ENCODE results near the gene DARS1.

Gene DARS1

DNA sequence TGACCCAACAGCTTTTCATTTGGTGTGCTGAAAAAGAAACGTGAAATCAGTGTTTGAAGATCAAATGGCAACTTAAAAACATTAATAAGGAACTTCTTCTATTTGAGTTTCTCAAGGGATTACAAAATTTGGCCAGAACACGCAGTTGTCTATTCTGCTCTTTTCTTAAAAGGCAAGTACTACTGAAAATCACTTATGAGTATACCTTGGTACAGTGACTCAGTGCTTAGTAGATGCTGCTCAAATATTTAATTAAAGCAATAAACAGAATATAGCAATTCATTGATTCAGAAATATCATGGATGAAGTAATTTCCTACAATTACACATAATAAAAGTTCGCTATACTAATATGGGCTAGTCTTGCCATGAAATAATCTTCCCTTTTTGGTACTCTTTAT lies 70.9 kb downstream of the DARS1 start:
- H3K9me3 ChIP-seq (replicated peaks in 1 of 2; ENCODE audit: control insufficient read depth in 2 of 2, insufficient read depth in 1 of 2, low read depth in 1 of 2, low read length in 2 of 2), result no peaks in the 10 kb centered on the region
- H3K79me1 ChIP-seq (ENCODE audit: low read depth, low read length), result no peaks in the 10 kb centered on the region
- no peak overlapping the region for H3K4ac ChIP-seq (ENCODE audit: low read length)
- no peak overlapping the region for H4K91ac ChIP-seq (ENCODE audit: low read depth, low read length, poor library complexity)
- DNase-seq (ENCODE audit: low spot score), result no peak
- no peak overlapping the region for H3K27ac ChIP-seq (replicated peaks; ENCODE audit: low read length)
- H3K14ac ChIP-seq (ENCODE audit: low read length), result no peak overlapping the region
- H2AFZ ChIP-seq (ENCODE audit: low read length), result no peak overlapping the region
- H3K18ac ChIP-seq (ENCODE audit: low read length), result no peak overlapping the region
- no peak overlapping the region for H2BK12ac ChIP-seq (ENCODE audit: low read length)
- H4K8ac ChIP-seq (ENCODE audit: low read depth, low read length), result no peak overlapping the region
- WGBS, 2 donors (ENCODE audit: extremely low coverage in 2 of 2, insufficient read length in 2 of 2, insufficient replicate concordance in 1 of 2), result no CpG with 5 or more reads among the region's 3 CpGs
- no peaks in the 10 kb centered on the region for H3K4me1 ChIP-seq (ENCODE audit: control insufficient read depth in 2 of 2, insufficient read depth in 1 of 2, low read depth in 1 of 2, low read length in 2 of 2)
- no peaks in the 10 kb centered on the region for H3K27me3 ChIP-seq (ENCODE audit: control insufficient read depth in 3 of 3, insufficient read depth in 3 of 3, low read depth in 1 of 3, low read length in 3 of 3)
- H3K36me3 ChIP-seq (replicated peaks in 1 of 2; ENCODE audit: control insufficient read depth in 2 of 2, insufficient read depth in 2 of 2, low read length in 2 of 2), result peaks cover 0 to 33% of the 10 kb centered on the region in 2 donors
- no peak overlapping the region for H2BK5ac ChIP-seq (ENCODE audit: low read length)
- no peak overlapping the region for H2AK5ac ChIP-seq (ENCODE audit: low read depth, low read length)
- H3K4me2 ChIP-seq (ENCODE audit: insufficient read depth, low read length, poor library complexity, severe bottlenecking), result no peak overlapping the region
- H3K9ac ChIP-seq (ENCODE audit: low read depth, low read length, poor library complexity), result no peak overlapping the region
- H3K4me3 ChIP-seq (ENCODE audit: low read length in 2 of 2), result no peak overlapping the region
- no peak overlapping the region for H2BK120ac ChIP-seq (ENCODE audit: low read depth, low read length)
- no peak overlapping the region for H3K23ac ChIP-seq (ENCODE audit: low read depth, low read length, poor library complexity)
- no peak overlapping the region for H2BK15ac ChIP-seq (ENCODE audit: low read length)

DNA sequence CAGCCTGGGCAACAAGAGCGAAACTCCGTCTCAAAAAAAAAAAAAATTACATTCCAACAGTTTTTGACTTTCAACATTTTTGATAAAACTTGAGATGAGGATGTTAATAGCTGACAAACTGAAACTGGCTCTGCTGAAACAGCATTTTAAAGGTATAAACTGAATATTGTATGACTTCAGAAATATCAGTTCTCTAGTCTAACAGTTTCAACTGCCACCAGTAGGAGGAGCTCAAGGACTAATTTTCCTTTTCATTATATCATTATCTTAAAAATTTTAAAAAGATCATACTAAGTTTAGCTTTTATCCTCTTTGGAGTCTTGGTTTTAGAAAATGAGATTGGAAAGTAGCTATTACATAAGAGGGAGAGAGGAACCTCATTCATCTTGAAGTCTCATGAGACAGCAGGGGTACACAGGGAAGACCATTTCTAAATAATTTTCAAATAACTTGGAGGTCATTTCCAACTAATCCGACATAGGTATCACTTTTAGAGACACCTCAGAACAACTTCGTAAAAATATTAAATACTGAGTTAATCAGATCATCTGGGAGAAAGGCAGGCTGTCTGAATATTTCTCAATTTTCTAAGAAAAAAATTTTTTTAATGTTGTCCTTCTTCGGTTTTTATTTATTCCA lies 71.6 kb downstream of the DARS1 start:
- Histone ChIP-seq H3K4me1 (ENCODE audit: control insufficient read depth in 2 of 2, insufficient read depth in 1 of 2, low read depth in 1 of 2, low read length in 2 of 2) (no peaks in the 10 kb centered on the region), H4K8ac (ENCODE audit: low read depth, low read length) (no peak overlapping the region), H2BK120ac (ENCODE audit: low read depth, low read length) (no peak overlapping the region), H2BK15ac (ENCODE audit: low read length) (no peak overlapping the region), H3K4me2 (ENCODE audit: insufficient read depth, low read length, poor library complexity, severe bottlenecking) (no peak overlapping the region), H3K27me3 (ENCODE audit: control insufficient read depth in 3 of 3, insufficient read depth in 3 of 3, low read depth in 1 of 3, low read length in 3 of 3) (no peaks in the 10 kb centered on the region), H3K4me3 (ENCODE audit: low read length in 2 of 2) (no peak overlapping the region), H2AFZ (ENCODE audit: low read length) (no peak overlapping the region), H3K23ac (ENCODE audit: low read depth, low read length, poor library complexity) (no peak overlapping the region), H3K18ac (ENCODE audit: low read length) (no peak overlapping the region), H2AK5ac (ENCODE audit: low read depth, low read length) (no peak overlapping the region), H3K27ac (replicated peaks; ENCODE audit: low read length) (no peak overlapping the region), H3K79me1 (ENCODE audit: low read depth, low read length) (no peaks in the 10 kb centered on the region), H3K4ac (ENCODE audit: low read length) (no peak overlapping the region), H3K9me3 (replicated peaks in 1 of 2; ENCODE audit: control insufficient read depth in 2 of 2, insufficient read depth in 1 of 2, low read depth in 1 of 2, low read length in 2 of 2) (no peaks in the 10 kb centered on the region), H2BK5ac (ENCODE audit: low read length) (no peak overlapping the region), H2BK12ac (ENCODE audit: low read length) (no peak overlapping the region), H4K91ac (ENCODE audit: low read depth, low read length, poor library complexity) (no peak overlapping the region), H3K14ac (ENCODE audit: low read length) (no peak overlapping the region), H3K9ac (ENCODE audit: low read depth, low read length, poor library complexity) (no peak overlapping the region), H3K36me3 (replicated peaks in 1 of 2; ENCODE audit: control insufficient read depth in 2 of 2, insufficient read depth in 2 of 2, low read length in 2 of 2) (peaks cover 0 to 38% of the 10 kb centered on the region in 2 donors)
- no CpG with 5 or more reads among the region's 5 CpGs for WGBS, 2 donors (ENCODE audit: extremely low coverage in 2 of 2, insufficient read length in 2 of 2, insufficient replicate concordance in 1 of 2)
- peak; percentile 40 for DNase-seq (ENCODE audit: low spot score)

DNA sequence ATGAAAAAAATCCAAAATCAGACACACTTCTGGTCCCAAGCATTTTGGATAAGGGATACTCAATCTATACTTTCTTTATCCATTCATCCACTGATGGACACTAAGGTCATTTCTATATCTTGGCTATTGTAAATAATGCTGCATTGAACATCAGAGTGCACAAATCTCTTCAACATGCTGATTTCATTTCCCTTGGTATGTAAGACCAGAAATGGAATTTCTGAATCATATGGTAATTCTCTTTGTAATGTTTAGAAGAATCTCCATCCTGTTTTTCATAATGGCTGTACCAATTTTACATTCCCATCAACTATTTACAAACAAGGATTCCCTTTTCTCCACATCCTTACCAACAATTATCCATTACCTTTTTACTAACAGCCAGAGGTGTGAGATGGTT lies 75.5 kb downstream of the DARS1 start:
- Histone ChIP-seq H3K79me1 (ENCODE audit: low read depth, low read length) (no peaks in the 10 kb centered on the region), H3K4ac (ENCODE audit: low read length) (no peak overlapping the region), H2BK12ac (ENCODE audit: low read length) (no peak overlapping the region), H3K4me2 (ENCODE audit: insufficient read depth, low read length, poor library complexity, severe bottlenecking) (no peak overlapping the region), H3K4me3 (ENCODE audit: low read length in 2 of 2) (no peak overlapping the region), H4K8ac (ENCODE audit: low read depth, low read length) (no peak overlapping the region), H3K9ac (ENCODE audit: low read depth, low read length, poor library complexity) (no peak overlapping the region), H3K4me1 (ENCODE audit: control insufficient read depth in 2 of 2, insufficient read depth in 1 of 2, low read depth in 1 of 2, low read length in 2 of 2) (no peaks in the 10 kb centered on the region), H2BK120ac (ENCODE audit: low read depth, low read length) (no peak overlapping the region), H2AFZ (ENCODE audit: low read length) (no peak overlapping the region), H2BK5ac (ENCODE audit: low read length) (no peak overlapping the region), H3K27me3 (ENCODE audit: control insufficient read depth in 3 of 3, insufficient read depth in 3 of 3, low read depth in 1 of 3, low read length in 3 of 3) (no peaks in the 10 kb centered on the region), H3K27ac (replicated peaks; ENCODE audit: low read length) (no peak overlapping the region), H3K9me3 (replicated peaks in 1 of 2; ENCODE audit: control insufficient read depth in 2 of 2, insufficient read depth in 1 of 2, low read depth in 1 of 2, low read length in 2 of 2) (no peaks in the 10 kb centered on the region), H4K91ac (ENCODE audit: low read depth, low read length, poor library complexity) (no peak overlapping the region), H3K36me3 (replicated peaks in 1 of 2; ENCODE audit: control insufficient read depth in 2 of 2, insufficient read depth in 2 of 2, low read length in 2 of 2) (peaks cover 0 to 68% of the 10 kb centered on the region in 2 donors), H2AK5ac (ENCODE audit: low read depth, low read length) (no peak overlapping the region), H3K14ac (ENCODE audit: low read length) (no peak overlapping the region), H3K18ac (ENCODE audit: low read length) (no peak overlapping the region), H3K23ac (ENCODE audit: low read depth, low read length, poor library complexity) (no peak overlapping the region), H2BK15ac (ENCODE audit: low read length) (no peak overlapping the region)
- DNase-seq (ENCODE audit: low spot score), result no peak

DNA sequence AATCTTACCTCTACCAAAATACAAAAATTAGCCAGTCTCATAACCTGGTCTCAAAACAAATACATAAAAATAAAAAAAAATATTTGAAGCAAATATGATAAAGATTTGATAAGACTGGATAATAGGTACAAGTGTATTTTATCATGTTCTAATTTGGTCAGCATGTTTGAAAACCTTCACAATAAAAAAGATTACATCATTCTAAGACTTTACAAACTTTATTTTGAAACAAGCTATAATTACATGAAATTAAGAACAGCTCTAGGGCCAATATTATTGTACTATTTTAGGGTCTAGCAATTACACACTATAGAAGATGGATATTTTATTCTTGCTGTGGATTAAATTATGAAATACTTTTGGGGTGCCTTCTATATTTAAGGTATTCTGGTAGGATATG lies 79.7 kb downstream of the DARS1 start:
- DNase-seq (ENCODE audit: low spot score), result no peak
- no peak overlapping the region for H2BK12ac ChIP-seq (ENCODE audit: low read length)
- no peak overlapping the region for H2BK15ac ChIP-seq (ENCODE audit: low read length)

More for the DNA sequence above, 79.7 kb downstream of the DARS1 start:
- Histone ChIP-seq H3K27me3 (ENCODE audit: control insufficient read depth in 3 of 3, insufficient read depth in 3 of 3, low read depth in 1 of 3, low read length in 3 of 3) (no peaks in the 10 kb centered on the region), H4K91ac (ENCODE audit: low read depth, low read length, poor library complexity) (no peak overlapping the region), H2AK5ac (ENCODE audit: low read depth, low read length) (no peak overlapping the region), H3K4ac (ENCODE audit: low read length) (no peak overlapping the region), H3K79me1 (ENCODE audit: low read depth, low read length) (no peaks in the 10 kb centered on the region), H2BK120ac (ENCODE audit: low read depth, low read length) (no peak overlapping the region), H2BK5ac (ENCODE audit: low read length) (no peak overlapping the region), H3K18ac (ENCODE audit: low read length) (no peak overlapping the region), H4K8ac (ENCODE audit: low read depth, low read length) (no peak overlapping the region), H3K4me1 (ENCODE audit: control insufficient read depth in 2 of 2, insufficient read depth in 1 of 2, low read depth in 1 of 2, low read length in 2 of 2) (no peaks in the 10 kb centered on the region), H3K4me2 (ENCODE audit: insufficient read depth, low read length, poor library complexity, severe bottlenecking) (no peak overlapping the region), H3K9me3 (replicated peaks in 1 of 2; ENCODE audit: control insufficient read depth in 2 of 2, insufficient read depth in 1 of 2, low read depth in 1 of 2, low read length in 2 of 2) (no peaks in the 10 kb centered on the region), H3K23ac (ENCODE audit: low read depth, low read length, poor library complexity) (no peak overlapping the region), H3K4me3 (ENCODE audit: low read length in 2 of 2) (no peak overlapping the region), H2AFZ (ENCODE audit: low read length) (no peak overlapping the region), H3K27ac (replicated peaks; ENCODE audit: low read length) (no peak overlapping the region), H3K14ac (ENCODE audit: low read length) (no peak overlapping the region), H3K9ac (ENCODE audit: low read depth, low read length, poor library complexity) (no peak overlapping the region), H3K36me3 (replicated peaks in 1 of 2; ENCODE audit: control insufficient read depth in 2 of 2, insufficient read depth in 2 of 2, low read length in 2 of 2) (peaks cover 0 to 54% of the 10 kb centered on the region in 2 donors)

Data from neuronal stem cell (in vitro differentiated cells).